GOT3 (cell line): ENCODE measurements around the gene VWC2.

Experiments used
- DNase-seq: peaks from one replicate; lab custom pipeline; 2025; ENCODE audit warnings: mixed read lengths; lab: John Stamatoyannopoulos, UW

VWC2 gene

DNA sequence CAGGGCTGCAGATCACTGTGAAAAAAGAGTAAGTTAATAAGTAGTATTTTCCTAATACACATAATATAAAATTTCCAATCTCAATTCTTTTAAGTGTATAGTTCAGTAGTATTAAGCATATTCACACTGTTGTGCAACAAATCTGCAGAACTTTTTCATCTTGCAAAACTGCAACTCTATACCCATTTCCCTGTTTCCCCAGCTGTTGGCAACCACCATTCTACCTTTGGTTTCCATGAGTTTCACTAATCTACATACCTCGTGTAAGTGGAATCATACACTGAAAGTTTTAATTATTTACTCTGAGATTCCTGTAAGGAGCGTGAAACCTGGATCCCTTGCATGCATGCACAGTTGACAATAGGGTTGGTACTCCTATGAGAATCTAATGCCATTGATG is 164.2 kb downstream of the VWC2 start:
- DNase-seq = no peak
